Lower lobe of right lung (tissue), 2 donors: Measurements from ENCODE around the gene KLF7. TPM values are rescaled to one million over a fixed set of nuclear protein-coding genes. Genes with fewer than 3 reads are reported as not detected.

Source experiments
- ATAC-seq, 2 donors: fragments of 200-7000 bp; cut with Tn5 transposase; one replicate each; pipeline ENCODE4 v1.9.1; 2020 to 2022; ENCODE audit warnings: mild to moderate bottlenecking in 2 of 2, moderate library complexity in 2 of 2
- DNase-seq: peaks from one replicate; pipeline ENCODE4 v3.0.0-alpha.2; 2020
- H3K27ac ChIP-seq: fragments of 200-600 bp; one replicate; pipeline ENCODE4 v1.8.0; 2022
- H3K27me3 ChIP-seq: fragments of 200-600 bp; one replicate; pipeline ENCODE4 v1.8.0; 2022; ENCODE audit warnings: low read depth
- H3K36me3 ChIP-seq: fragments of 200-600 bp; one replicate; pipeline ENCODE4 v1.8.0; 2022; ENCODE audit warnings: mild to moderate bottlenecking
- H3K4me1 ChIP-seq: fragments of 200-600 bp; one replicate; pipeline ENCODE4 v1.8.0; 2022
- H3K4me3 ChIP-seq: fragments of 200-600 bp; one replicate; pipeline ENCODE4 v1.8.0; 2022; ENCODE audit warnings: mild to moderate bottlenecking
- H3K9me3 ChIP-seq: fragments of 200-600 bp; one replicate; pipeline ENCODE4 v1.8.0; 2022
- intact Hi-C: fragments of 100-400 bp; cut with DNase I; formaldehyde crosslinking; loops from one replicate; pipeline ENCODE4 v1.11.0; 2022
- total RNA-seq: library from RNA; stranded (reverse); fragmentation: NEBNext Ultra II Directional; extraction: Animal tissue kit (Norgen Biotek cat#: 25700); gene quantifications from one replicate; pipeline ENCODE4 v1.2.1, GENCODE V29; 2021
- TF ChIP-seq, protein P1 (sequence below): fragments of 200-600 bp; IDR thresholded peaks from one replicate; pipeline ENCODE4 v1.8.0; 2022; ENCODE audit warnings: antibody characterized with exemption, mild to moderate bottlenecking
- donor health status: DM: no; HTN: yes; CAD: no; lungs with severe emphysema.

The KLF7 gene
- total RNA-seq, 1 donor from 2014 or later: 66.5 TPM

DNA sequence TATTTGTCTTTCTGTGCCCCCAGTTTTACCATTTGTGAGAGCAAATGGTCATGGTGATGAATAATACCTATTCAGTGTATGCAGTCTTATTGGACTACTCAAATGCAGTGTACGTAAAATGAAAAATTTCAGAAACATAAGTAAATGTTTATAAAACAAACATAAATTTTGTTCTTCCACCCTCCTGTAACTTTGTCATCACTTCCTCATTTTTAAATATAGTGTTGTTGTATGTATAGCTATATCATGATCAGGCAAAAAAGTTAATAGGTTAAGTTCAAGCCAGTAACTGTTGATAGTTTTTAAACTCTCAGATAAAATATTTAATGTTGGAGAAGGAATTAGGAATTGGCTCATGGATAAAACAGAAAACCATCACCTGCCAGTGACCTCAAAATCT is 93.2 kb downstream of the KLF7 start:
- no peak overlapping the region for H3K4me3 ChIP-seq
- intact Hi-C loops: no loop called here
- no peak for ATAC-seq

DNA sequence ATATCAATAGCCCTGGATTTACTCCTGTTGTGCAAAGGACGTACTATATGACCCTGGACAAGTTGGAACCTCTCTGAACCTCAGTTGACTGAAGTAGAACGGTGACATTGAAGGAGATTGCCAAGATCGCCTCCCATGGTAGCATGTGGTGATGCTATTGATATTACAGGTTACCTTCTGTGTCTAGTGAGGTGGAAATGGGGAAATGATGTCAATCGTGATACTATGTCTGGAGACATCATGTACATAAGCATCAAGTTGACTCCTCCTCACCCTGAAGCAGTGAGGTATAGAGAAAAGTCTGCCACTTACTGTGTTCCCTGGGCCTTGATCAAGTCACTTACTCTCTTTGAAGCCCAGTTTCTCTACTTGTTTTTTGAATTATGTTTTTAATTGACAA is 93.9 kb downstream of the KLF7 start:
- no peak overlapping the region for H3K27ac ChIP-seq
- peaks cover 16% of the 10 kb centered on the region for H3K4me1 ChIP-seq
- intact Hi-C loops: no loop called here
- DNase-seq (no peak), ATAC-seq (no peak)
- no peaks in the 10 kb centered on the region for H3K9me3 ChIP-seq
- H3K36me3 ChIP-seq: no peaks in the 10 kb centered on the region
- TF ChIP-seq, protein P1, sequence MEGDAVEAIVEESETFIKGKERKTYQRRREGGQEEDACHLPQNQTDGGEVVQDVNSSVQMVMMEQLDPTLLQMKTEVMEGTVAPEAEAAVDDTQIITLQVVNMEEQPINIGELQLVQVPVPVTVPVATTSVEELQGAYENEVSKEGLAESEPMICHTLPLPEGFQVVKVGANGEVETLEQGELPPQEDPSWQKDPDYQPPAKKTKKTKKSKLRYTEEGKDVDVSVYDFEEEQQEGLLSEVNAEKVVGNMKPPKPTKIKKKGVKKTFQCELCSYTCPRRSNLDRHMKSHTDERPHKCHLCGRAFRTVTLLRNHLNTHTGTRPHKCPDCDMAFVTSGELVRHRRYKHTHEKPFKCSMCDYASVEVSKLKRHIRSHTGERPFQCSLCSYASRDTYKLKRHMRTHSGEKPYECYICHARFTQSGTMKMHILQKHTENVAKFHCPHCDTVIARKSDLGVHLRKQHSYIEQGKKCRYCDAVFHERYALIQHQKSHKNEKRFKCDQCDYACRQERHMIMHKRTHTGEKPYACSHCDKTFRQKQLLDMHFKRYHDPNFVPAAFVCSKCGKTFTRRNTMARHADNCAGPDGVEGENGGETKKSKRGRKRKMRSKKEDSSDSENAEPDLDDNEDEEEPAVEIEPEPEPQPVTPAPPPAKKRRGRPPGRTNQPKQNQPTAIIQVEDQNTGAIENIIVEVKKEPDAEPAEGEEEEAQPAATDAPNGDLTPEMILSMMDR: no peak
- H3K27me3 ChIP-seq: no peaks in the 10 kb centered on the region
- no peak overlapping the region for H3K4me3 ChIP-seq

More for the DNA sequence above, 93.2 kb downstream of the KLF7 start:
- H3K36me3 ChIP-seq: no peaks in the 10 kb centered on the region
- TF ChIP-seq, protein P1: no peak
- H3K4me1 ChIP-seq: peaks cover 16% of the 10 kb centered on the region
- H3K9me3 ChIP-seq: no peaks in the 10 kb centered on the region
- H3K27ac ChIP-seq: no peak overlapping the region
- H3K27me3 ChIP-seq: no peaks in the 10 kb centered on the region
- DNase-seq: no peak

DNA sequence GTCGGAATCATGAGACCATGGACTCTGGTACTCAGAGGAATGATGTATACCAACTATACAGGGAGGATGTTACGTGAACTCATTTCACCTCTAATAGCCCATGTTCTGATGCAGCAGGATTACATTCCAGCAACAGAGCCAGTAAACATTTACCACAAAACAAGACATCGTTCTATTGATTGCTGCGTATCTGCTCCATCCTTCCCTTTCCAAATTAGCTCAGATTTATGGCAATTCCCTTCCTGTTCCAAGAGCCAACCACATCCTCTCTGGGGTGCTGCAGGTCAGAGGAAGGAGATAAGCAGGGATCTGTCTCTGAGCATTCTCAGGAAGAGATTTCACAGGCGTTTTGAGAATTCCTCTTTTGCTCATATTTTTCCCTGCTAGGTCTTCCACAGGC is 98.3 kb downstream of the KLF7 start:
- no peak for DNase-seq
- no peak overlapping the region for H3K27ac ChIP-seq
- no peaks in the 10 kb centered on the region for H3K9me3 ChIP-seq
- no peaks in the 10 kb centered on the region for H3K27me3 ChIP-seq
- no peak overlapping the region for H3K4me3 ChIP-seq
- H3K36me3 ChIP-seq: no peaks in the 10 kb centered on the region
- intact Hi-C loops: no loop called here
- TF ChIP-seq, protein P1: no peak
- no peak for ATAC-seq
- H3K4me1 ChIP-seq: peaks cover 5% of the 10 kb centered on the region

DNA sequence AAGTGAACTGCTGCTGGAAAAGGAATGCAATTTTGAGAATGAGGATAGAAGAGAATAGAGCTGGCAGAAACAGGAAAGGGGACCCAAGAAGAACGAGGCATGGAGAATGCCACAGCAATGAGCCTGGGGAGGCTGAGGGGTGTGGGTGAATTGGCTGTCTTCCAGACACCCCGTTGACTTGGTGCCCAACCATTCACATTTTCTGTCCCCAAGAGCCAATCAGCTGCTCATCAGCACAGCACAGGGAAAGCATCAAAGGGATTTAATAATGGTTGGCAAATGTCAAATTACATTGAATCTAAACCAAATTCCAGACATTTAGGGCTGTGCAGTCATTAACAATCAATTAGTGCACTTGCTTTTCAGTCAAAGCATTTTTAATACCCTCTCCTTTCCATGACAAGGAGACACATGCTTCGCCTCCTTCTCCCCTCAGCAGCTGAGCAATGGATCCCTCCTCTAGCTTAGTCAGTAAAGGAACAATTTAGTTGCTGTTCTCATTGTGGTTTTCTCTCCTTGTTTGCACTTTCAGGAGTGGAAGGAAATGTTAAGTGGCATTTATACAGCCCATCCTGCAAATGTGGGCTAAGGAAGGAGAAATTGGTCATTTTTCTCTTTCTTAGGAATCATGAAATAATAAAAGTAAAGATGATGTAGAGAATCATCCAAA is 98.8 kb downstream of the KLF7 start:
- Histone ChIP-seq H3K27me3 (no peaks in the 10 kb centered on the region), H3K27ac (no peak overlapping the region), H3K9me3 (no peaks in the 10 kb centered on the region), H3K36me3 (no peaks in the 10 kb centered on the region), H3K4me3 (no peak overlapping the region), H3K4me1 (peaks cover 5% of the 10 kb centered on the region)
- TF ChIP-seq, protein P1: no peak
- intact Hi-C loops: no loop called here
- DNase-seq: no peak
- no peak for ATAC-seq

DNA sequence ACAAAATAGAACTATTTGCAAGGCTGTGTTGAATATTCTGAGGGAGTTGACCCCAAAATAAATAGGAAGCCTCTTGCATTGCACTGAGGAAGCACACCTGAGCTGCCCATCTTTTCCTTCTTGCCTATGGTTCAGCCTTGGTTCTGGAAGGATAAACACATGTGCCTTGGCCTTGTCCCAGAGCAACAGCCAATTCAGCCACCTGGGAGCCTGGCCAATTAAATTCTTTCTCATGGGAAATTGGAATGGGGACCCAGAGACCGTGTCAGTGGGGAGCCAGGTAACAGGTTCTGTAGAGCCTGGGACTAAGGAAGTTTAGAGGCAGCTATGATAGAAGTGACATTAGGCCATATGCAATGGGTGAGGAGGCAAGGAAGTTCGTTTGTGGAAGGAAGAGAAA is 99.6 kb downstream of the KLF7 start:
- Histone ChIP-seq H3K4me1 (peaks cover 5% of the 10 kb centered on the region), H3K4me3 (no peak overlapping the region), H3K9me3 (no peaks in the 10 kb centered on the region), H3K27me3 (no peaks in the 10 kb centered on the region), H3K36me3 (no peaks in the 10 kb centered on the region), H3K27ac (no peak overlapping the region)
- TF ChIP-seq, protein P1: no peak
- intact Hi-C loops: no loop called here
- ATAC-seq (no peak), DNase-seq (no peak)
